H1 (cell line): Measurements from ENCODE around the gene FBXO2. TPM values are rescaled to one million over a fixed set of nuclear protein-coding genes. Genes with fewer than 3 reads are reported as not detected.

Experiments
- CTCF ChIA-PET: fragments of 300-600 bp; sonication (Branson Sonifier 250); formaldehyde crosslinking; loops from one replicate; lab custom pipeline; 2021; ENCODE audit not compliant: partially characterized antibody; lab: Charles Lee
- POLR2A ChIA-PET: fragments of 300-600 bp; sonication (Branson Sonifier 250); formaldehyde crosslinking; loops from one replicate; lab custom pipeline; 2021; ENCODE audit warnings: inconsistent platforms; ENCODE audit not compliant: partially characterized antibody; lab: Charles Lee
- DNase-seq, 2 experiments: peaks; one replicate each; pipeline versions ENCODE4 v3.0.0 to v3.0.0-alpha.2; 2010 to 2022; ENCODE audit warnings: low spot score in 2 of 2, low read depth in 1 of 2, mixed read lengths in 1 of 2
- FAIRE-seq: peaks from 2 replicates; lab custom pipeline; 2011; peaks lifted over from hg19 to GRCh38; lab: Jason Lieb, UNC
- H2AFZ ChIP-seq: 2 replicates; pipeline ENCODE4 v1.8.1; 2012; ENCODE audit warnings: low read length, inconsistent platforms
- H2AK5ac ChIP-seq: 2 replicates; pipeline ENCODE4 v1.6.1; 2013; ENCODE audit warnings: low read depth, low read length
- H2BK120ac ChIP-seq: replicated peaks from 2 replicates; pipeline ENCODE3; 2013; ENCODE audit warnings: low read depth, low read length, inconsistent platforms
- H2BK12ac ChIP-seq: 2 replicates; pipeline ENCODE4 v1.6.1; 2013; ENCODE audit warnings: low read depth, low read length
- H2BK15ac ChIP-seq: 2 replicates; pipeline ENCODE4 v1.6.1; 2013; ENCODE audit warnings: low read length
- H2BK20ac ChIP-seq: 2 replicates; pipeline ENCODE4 v1.6.1; 2013; ENCODE audit warnings: low read length
- H2BK5ac ChIP-seq: 2 replicates; pipeline ENCODE4 v1.6.1; 2013; ENCODE audit warnings: low read depth, low read length
- H3K14ac ChIP-seq: 2 replicates; pipeline ENCODE4 v1.6.1; 2013; ENCODE audit warnings: inconsistent platforms; ENCODE audit not compliant: insufficient read length
- H3K18ac ChIP-seq: 2 replicates; pipeline ENCODE4 v1.6.1; 2013; ENCODE audit warnings: low read length; ENCODE audit errors: extremely low read depth
- H3K23ac ChIP-seq: 2 replicates; pipeline ENCODE4 v1.6.1; 2013; ENCODE audit warnings: inconsistent platforms; ENCODE audit not compliant: insufficient read length
- H3K23me2 ChIP-seq: 2 replicates; pipeline ENCODE4 v1.6.1; 2013; ENCODE audit warnings: low read depth, low read length
- H3K27ac ChIP-seq: 2 replicates; pipeline ENCODE4 v1.6.1; 2011; ENCODE audit warnings: low read depth, low read length, inconsistent platforms
- H3K27me3 ChIP-seq, 4 experiments: replicated peaks in 1 of 4; 1 replicate in 1 of 4; 2 replicates in 3 of 4; pipeline versions ENCODE4 v1.6.1 to v1.8.1; 2011 to 2013; ENCODE audit warnings: low read length in 3 of 4, mild to moderate bottlenecking in 3 of 4, inconsistent platforms in 2 of 4, mixed read lengths in 2 of 4, moderate library complexity in 1 of 4; ENCODE audit not compliant: control insufficient read depth in 3 of 4, insufficient read depth in 3 of 4; ENCODE audit errors: extremely low read depth in 1 of 4
- H3K36me3 ChIP-seq, 4 experiments: 2 replicates each; pipeline versions ENCODE4 v1.6.1 to v1.8.1; 2011 to 2013; ENCODE audit warnings: mild to moderate bottlenecking in 4 of 4, low read length in 3 of 4, moderate library complexity in 2 of 4, control low read depth in 1 of 4, inconsistent platforms in 1 of 4; ENCODE audit not compliant: insufficient read depth in 4 of 4, control insufficient read depth in 2 of 4
- H3K4ac ChIP-seq: replicated peaks from 2 replicates; pipeline ENCODE3; 2013; ENCODE audit warnings: low read length, low read depth, mixed read lengths, inconsistent platforms; ENCODE audit not compliant: insufficient read length
- H3K4me1 ChIP-seq, 4 experiments: replicated peaks in 1 of 4; 1 replicate in 1 of 4; 2 replicates in 3 of 4; pipeline versions ENCODE4 v1.6.1 to v1.8.1; 2011 to 2013; ENCODE audit warnings: low read length in 3 of 4, inconsistent platforms in 2 of 4, mixed read lengths in 1 of 4; ENCODE audit not compliant: insufficient read depth in 4 of 4, control insufficient read depth in 3 of 4
- H3K4me2 ChIP-seq, 2 experiments: 2 replicates each; pipeline versions ENCODE4 v1.6.1 to v1.8.1; 2011 to 2013; ENCODE audit warnings: low read depth in 2 of 2, low read length in 2 of 2, control low read depth in 1 of 2, inconsistent platforms in 1 of 2, mild to moderate bottlenecking in 1 of 2; ENCODE audit not compliant: insufficient read depth in 1 of 2
- H3K4me3 ChIP-seq, 4 experiments: fragments of 200-600, 300-600 bp in 1 of 4; sonication (generic), shearing (Covaris generic), sonication (Bioruptor Twin) in 1 of 4; 2 replicates each; pipeline versions ENCODE4 v1.5.1 to v1.8.1; 2011 to 2016; ENCODE audit warnings: low read length in 4 of 4, low read depth in 3 of 4, control low read depth in 2 of 4, inconsistent platforms in 2 of 4, mild to moderate bottlenecking in 2 of 4, mixed read lengths in 1 of 4, moderate library complexity in 1 of 4; ENCODE audit not compliant: insufficient read depth in 2 of 4; ENCODE audit errors: extremely low read depth in 1 of 4
- H3K56ac ChIP-seq: replicated peaks from 2 replicates; pipeline ENCODE3; 2013; ENCODE audit warnings: low read depth, mild to moderate bottlenecking, mixed read lengths, low read length, inconsistent platforms; ENCODE audit not compliant: insufficient read length
- H3K79me1 ChIP-seq: 2 replicates; pipeline ENCODE4 v1.6.1; 2013; ENCODE audit warnings: low read depth, low read length, control low read depth
- H3K79me2 ChIP-seq, 2 experiments: 2 replicates each; pipeline versions ENCODE4 v1.6.1 to v1.8.1; 2012 to 2013; ENCODE audit warnings: low read length in 2 of 2, mild to moderate bottlenecking in 2 of 2, inconsistent platforms in 1 of 2; ENCODE audit not compliant: insufficient read depth in 2 of 2, control insufficient read depth in 1 of 2
- H3K9ac ChIP-seq, 4 experiments: replicated peaks in 1 of 4; 1 replicate in 1 of 4; 2 replicates in 3 of 4; pipeline versions ENCODE4 v1.6.1 to v1.8.1; 2011 to 2013; ENCODE audit warnings: low read depth in 3 of 4, low read length in 3 of 4, control low read depth in 2 of 4, mild to moderate bottlenecking in 2 of 4, moderate library complexity in 2 of 4, inconsistent platforms in 1 of 4; ENCODE audit errors: extremely low read depth in 1 of 4
- H3K9me3 ChIP-seq, 2 experiments: 2 replicates each; pipeline versions ENCODE4 v1.6.1 to v1.8.1; 2012 to 2013; ENCODE audit warnings: mild to moderate bottlenecking in 2 of 2, moderate library complexity in 2 of 2, control low read depth in 1 of 2, inconsistent platforms in 1 of 2, low read depth in 1 of 2, low read length in 1 of 2, mixed read lengths in 1 of 2; ENCODE audit not compliant: insufficient read depth in 2 of 2
- H4K20me1 ChIP-seq, 2 experiments: replicated peaks in 1 of 2; 2 replicates each; pipeline versions ENCODE3 to v1.8.1; 2011 to 2013; ENCODE audit warnings: inconsistent platforms in 2 of 2, low read length in 2 of 2, mild to moderate bottlenecking in 1 of 2; ENCODE audit not compliant: insufficient read depth in 2 of 2, control insufficient read depth in 1 of 2
- H4K5ac ChIP-seq: 2 replicates; pipeline ENCODE4 v1.6.1; 2013; ENCODE audit warnings: low read length, low read depth, mixed read lengths, inconsistent platforms; ENCODE audit not compliant: insufficient read length
- H4K8ac ChIP-seq: 2 replicates; pipeline ENCODE4 v1.8.0; 2013; ENCODE audit warnings: mild to moderate bottlenecking, moderate library complexity, low read length, inconsistent platforms; ENCODE audit not compliant: insufficient read depth; ENCODE audit errors: extremely low read depth
- H4K91ac ChIP-seq: replicated peaks from 2 replicates; pipeline ENCODE3; 2013; ENCODE audit warnings: low read length, mixed read lengths, inconsistent platforms; ENCODE audit not compliant: insufficient read length
- CHD1 ChIP-seq: IDR thresholded peaks from 2 replicates; pipeline ENCODE4 v1.6.1; 2012; ENCODE audit warnings: low read depth, low read length, improper control_type of control experiment
- EP300 ChIP-seq, 2 experiments: IDR thresholded peaks; 1 replicate in 1 of 2; 2 replicates in 1 of 2; pipeline ENCODE4 v1.6.1; 2011 to 2012; ENCODE audit warnings: low read depth in 2 of 2, low read length in 2 of 2, mild to moderate bottlenecking in 2 of 2, borderline replicate concordance in 1 of 2, inconsistent platforms in 1 of 2, moderate library complexity in 1 of 2
- EZH2 ChIP-seq: fragments of 200-600 bp; sonication (generic); IDR thresholded peaks from 2 replicates; pipeline ENCODE4 v1.7.1; 2012; ENCODE audit warnings: low read depth, mild to moderate bottlenecking, moderate library complexity, low read length, inconsistent platforms; ENCODE audit not compliant: severe bottlenecking
- JUN ChIP-seq: IDR thresholded peaks from 2 replicates; pipeline ENCODE4 v1.6.1; 2011; ENCODE audit warnings: low read depth, mild to moderate bottlenecking, improper control_type of control experiment, low read length
- POLR2AphosphoS5 ChIP-seq: IDR thresholded peaks from 2 replicates; pipeline ENCODE4 v1.6.1; 2011; ENCODE audit warnings: low read depth, low read length
- SIN3A ChIP-seq, 2 experiments: IDR thresholded peaks in 1 of 2; conservative IDR thresholded peaks in 1 of 2; 2 replicates each; pipeline ENCODE4 v1.6.1; 2011 to 2012; ENCODE audit warnings: low read length in 2 of 2, improper control_type of control experiment in 1 of 2, low read depth in 1 of 2, mild to moderate bottlenecking in 1 of 2
- SP1 ChIP-seq: IDR thresholded peaks from 2 replicates; pipeline ENCODE4 v1.6.1; 2011; ENCODE audit warnings: low read depth, low read length
- TCF12 ChIP-seq: IDR thresholded peaks from 2 replicates; pipeline ENCODE4 v1.6.1; 2011; ENCODE audit warnings: low read depth, mild to moderate bottlenecking, low read length
- TEAD4 ChIP-seq: IDR thresholded peaks from 2 replicates; pipeline ENCODE4 v1.6.1; 2012; ENCODE audit warnings: low read depth, low read length, inconsistent platforms, mixed read lengths
- USF2 ChIP-seq: IDR thresholded peaks from 2 replicates; pipeline ENCODE4 v1.6.1; 2011; ENCODE audit warnings: low read length, improper control_type of control experiment
- YY1 ChIP-seq: IDR thresholded peaks from 2 replicates; pipeline ENCODE4 v1.6.1; 2011; ENCODE audit warnings: low read depth, mild to moderate bottlenecking, low read length
- WGBS, 2 experiments: shearing (Covaris generic) in 1 of 2; methylation state at CpG; one replicate each; pipeline versions ENCODE4 v1.1.6 to v1.1.7; 2013 to 2015; ENCODE audit warnings: low lambda C conversion rate in 2 of 2, mixed read lengths in 2 of 2, inconsistent platforms in 1 of 2, low coverage in 1 of 2, missing lambda C conversion rate in 1 of 2; ENCODE audit not compliant: insufficient replicate concordance in 2 of 2, insufficient coverage in 1 of 2, insufficient read length in 1 of 2; ENCODE audit errors: extremely low coverage in 1 of 2, missing lambda C conversion rate in 1 of 2; 5-methylcytosine and 5-hydroxymethylcytosine counted together
- polyA plus RNA-seq, 7 experiments: library from polyadenylated mRNA; depleted of rRNA in 3 of 7; stranded (reverse) in 5 of 7; unstranded in 2 of 7; fragments of >200 nt in 5 of 7; fragments of 200-250 nt in 2 of 7; gene quantifications; 1 replicate in 5 of 7; 2 replicates in 1 of 7; 4 replicates in 1 of 7; pipeline versions ENCODE4 v1.2.1 to v1.2.3, GENCODE V29; 2011 to 2013; ENCODE audit warnings: missing spikeins in 2 of 7, mixed read lengths in 2 of 7
- total RNA-seq: library from RNA; stranded (reverse); fragmentation: NEBNext Ultra II Directional; extraction: Animal tissue kit (Norgen Biotek cat#: 25700); gene quantifications from 2 replicates; pipeline ENCODE4 v1.2.1, GENCODE V29; 2021

FBXO2 gene
- total and polyA plus RNA-seq, 2 of the 8 experiments (the other 6 are each of a cell fraction or from before 2014, with no cell fraction given) = 51.3 to 57.9 TPM

- Histone ChIP-seq H2BK120ac (peak overlapping the region; percentile 91), H3K9ac (peak overlapping the region in 3 of 4 experiments; percentile 2 to 76 (median 61); a peak in 5 of 7 replicates), H2AFZ (no peak overlapping the region), H2AK5ac (peak overlapping the region; percentile 99; the same call in 1 of the 2 replicates), H3K9me3 (no peaks in the 10 kb centered on the region), H3K79me2 (peaks cover 4 to 53% of the 10 kb centered on the region in 2 experiments), H3K23ac (no peak overlapping the region), H3K4me1 (peaks cover 14 to 38% (median 27%) of the 10 kb centered on the region in 4 experiments), H3K4ac (peak overlapping the region; percentile 28), H2BK15ac (no peak overlapping the region), H3K27me3 (no peaks in the 10 kb centered on the region), H3K4me3 (peak overlapping the region; percentile 51 to 87 (median 80); a peak in 7 of 8 replicates), H4K91ac (peak overlapping the region; percentile 61), H4K20me1 (peaks cover 3 to 12% of the 10 kb centered on the region in 2 experiments), H3K36me3 (peaks cover 3 to 30% (median 7%) of the 10 kb centered on the region in 4 experiments; a peak in 7 of 8 replicates), H4K5ac (peak overlapping the region; percentile 43), H2BK12ac (peak overlapping the region; percentile 100), H2BK5ac (peak overlapping the region; percentile 99), H3K4me2 (peak overlapping the region; percentile 88 to 96), H3K23me2 (peaks cover 8% of the 10 kb centered on the region), H3K14ac (peak overlapping the region; percentile 55), H3K27ac (peak overlapping the region; percentile 93), H3K18ac (peak overlapping the region; percentile 6; the same call in 1 of the 2 replicates), H4K8ac (no peak overlapping the region), H2BK20ac (peak overlapping the region; percentile 27; the same call in 1 of the 2 replicates), H3K56ac (peak overlapping the region; percentile 23), H3K79me1 (peaks cover 15% of the 10 kb centered on the region)
- FAIRE-seq (peak; percentile 94), DNase-seq (peak in 1 of 2 experiments; percentile 69)
- ChIA-PET POLR2A (interaction anchor here (0.6 to 32.0 kb wide), 20 partner anchors 4 to 782 kb away, joined by 3 to 1025 read pairs (median 6); partner anchors contain the start of genes AGTRAP, C1orf167, CLCN6 and DRAXIN), CTCF (interaction anchor here (0.7 to 21.6 kb wide), 12 partner anchors 8 to 67 kb away, joined by 3 to 266 read pairs (median 6); partner anchors contain the start of gene FBXO6)
- 3% methylated on average over 7 of the region's 7 CpGs; no CpG with 5 or more reads in 1 of the 2 experiments for WGBS, 2 experiments
- TF ChIP-seq USF2 (no peak), EZH2 (no peak), JUN (no peak), TCF12 (peak; percentile 92), SIN3A (conservative IDR thresholded peaks at IDR 0.05 in 1 of 2, IDR thresholded peaks at IDR 0.05 in 1 of 2; ENCODE audit: low read depth in 1 of 2, low read length in 2 of 2) (peak in 1 of 2 experiments; percentile 39; a peak in 2 of 4 replicates), TEAD4 (peak; percentile 75), SP1 (peak; percentile 89), CHD1 (no peak), YY1 (peak; percentile 11; the same call in 1 of the 2 replicates), EP300 (IDR thresholded peaks at IDR 0.05; ENCODE audit: borderline replicate concordance in 1 of 2, low read depth in 2 of 2, low read length in 2 of 2) (peak in 1 of 2 experiments; percentile 73; a peak in 1 of 3 replicates), POLR2AphosphoS5 (0 out of 2 replicates have a peak, but pooled peaks have one; percentile 18)
These were observed 28.1 kb upstream of the FBXO2 start for GRCh38 chr1:11682287-11682771.
